ENCODE data around the gene PRKD2. TPM values are rescaled to one million over a fixed set of nuclear protein-coding genes. Genes with fewer than 3 reads are reported as not detected.

The PRKD2 gene
- total RNA-seq, 1 donor from 2014 or later, result 14.9 TPM

- H3K79me2 ChIP-seq (ENCODE audit: low read depth), result peaks cover 8% of the 10 kb centered on the region
- H3K4me3 Mint-ChIP-seq, result no peak overlapping the region
- no peaks in the 10 kb centered on the region for H3K9me3 Mint-ChIP-seq
- H3K27ac Mint-ChIP-seq, result peak overlapping the region; percentile 50
- H4K20me1 ChIP-seq (ENCODE audit: low read depth), result peaks cover 44% of the 10 kb centered on the region
- H3F3A ChIP-seq (ENCODE audit: low read depth), result peaks cover 3% of the 10 kb centered on the region
- no peaks in the 10 kb centered on the region for H3K4me1 ChIP-seq
- no peak overlapping the region for H2AFZ ChIP-seq (replicated peaks)
- DNase-seq (ENCODE audit: low spot score), result no peak
- TF ChIP-seq EZH2phosphoT487 (IDR thresholded peaks at IDR 0.05), result no peak
- TF ChIP-seq CTCF (IDR thresholded peaks at IDR 0.05), result no peak
- no peak for TF ChIP-seq EZH2 (IDR thresholded peaks at IDR 0.05)
- no peaks in the 10 kb centered on the region for H3K9me3 ChIP-seq (ENCODE audit: low read depth)
- H3K4me3 ChIP-seq, result no peak overlapping the region
- peaks cover 17% of the 10 kb centered on the region for H3K36me3 Mint-ChIP-seq
- no peaks in the 10 kb centered on the region for H3K36me3 ChIP-seq
- H3K4me2 ChIP-seq, result no peak overlapping the region
- peaks cover 2% of the 10 kb centered on the region for H3K27me3 Mint-ChIP-seq (ENCODE audit: insufficient read depth, low read depth)
- H3K9ac ChIP-seq, result no peak overlapping the region
- peaks cover 23% of the 10 kb centered on the region for H3K4me1 Mint-ChIP-seq
- no peak overlapping the region for H3K27ac ChIP-seq
- H3K27me3 ChIP-seq, result no peaks in the 10 kb centered on the region
These were observed 8.3 kb upstream of the PRKD2 start for GRCh38 chr19:46725036-46725820.

- Mint-ChIP-seq H3K4me3 (no peak overlapping the region), H3K27ac (no peak overlapping the region), H3K9me3 (no peaks in the 10 kb centered on the region), H3K27me3 (ENCODE audit: insufficient read depth, low read depth) (peaks cover 2% of the 10 kb centered on the region), H3K36me3 (peaks cover 17% of the 10 kb centered on the region), H3K4me1 (peaks cover 24% of the 10 kb centered on the region)
- H3K79me2 ChIP-seq (ENCODE audit: low read depth), result peaks cover 8% of the 10 kb centered on the region
- no peaks in the 10 kb centered on the region for H3K27me3 ChIP-seq
- peaks cover 6% of the 10 kb centered on the region for H3F3A ChIP-seq (ENCODE audit: low read depth)
- no peaks in the 10 kb centered on the region for H3K4me1 ChIP-seq
- H4K20me1 ChIP-seq (ENCODE audit: low read depth), result peaks cover 36% of the 10 kb centered on the region
- H3K36me3 ChIP-seq, result no peaks in the 10 kb centered on the region
- DNase-seq (ENCODE audit: low spot score), result no peak
- H3K27ac ChIP-seq, result no peak overlapping the region
- H3K4me3 ChIP-seq, result no peak overlapping the region
- TF ChIP-seq EZH2 (IDR thresholded peaks at IDR 0.05) (no peak), CTCF (IDR thresholded peaks at IDR 0.05) (no peak), EZH2phosphoT487 (IDR thresholded peaks at IDR 0.05) (no peak)
- H3K4me2 ChIP-seq, result no peak overlapping the region
- no peaks in the 10 kb centered on the region for H3K9me3 ChIP-seq (ENCODE audit: low read depth)
- no peak overlapping the region for H3K9ac ChIP-seq
- no peak overlapping the region for H2AFZ ChIP-seq (replicated peaks)
These were observed 7.6 kb upstream of the PRKD2 start for GRCh38 chr19:46724468-46724867.

GRCh38 chr19:46723471-46723870 lies 6.6 kb upstream of the PRKD2 start:
- Histone ChIP-seq H4K20me1 (ENCODE audit: low read depth) (peaks cover 31% of the 10 kb centered on the region), H3K9ac (no peak overlapping the region), H3K27me3 (no peaks in the 10 kb centered on the region), H3F3A (ENCODE audit: low read depth) (peaks cover 14% of the 10 kb centered on the region), H3K27ac (no peak overlapping the region), H3K9me3 (ENCODE audit: low read depth) (no peaks in the 10 kb centered on the region), H3K79me2 (ENCODE audit: low read depth) (peaks cover 3% of the 10 kb centered on the region), H2AFZ (replicated peaks) (no peak overlapping the region), H3K4me2 (no peak overlapping the region), H3K4me3 (no peak overlapping the region), H3K4me1 (no peaks in the 10 kb centered on the region), H3K36me3 (no peaks in the 10 kb centered on the region)
- Mint-ChIP-seq H3K4me1 (peaks cover 21% of the 10 kb centered on the region), H3K27ac (no peak overlapping the region), H3K27me3 (ENCODE audit: insufficient read depth, low read depth) (peaks cover 2% of the 10 kb centered on the region), H3K4me3 (no peak overlapping the region), H3K9me3 (no peaks in the 10 kb centered on the region), H3K36me3 (peaks cover 13% of the 10 kb centered on the region)
- no peak for TF ChIP-seq EZH2 (IDR thresholded peaks at IDR 0.05)
- no peak for TF ChIP-seq EZH2phosphoT487 (IDR thresholded peaks at IDR 0.05)
- TF ChIP-seq CTCF (IDR thresholded peaks at IDR 0.05), result no peak
- no peak for DNase-seq (ENCODE audit: low spot score)
